Stromal cell of bone marrow (primary cell): ENCODE data around the gene ITPR1.
"Not testable (repeated sequence)": the region's sequence is repeated elsewhere in the genome, so short reads cannot be mapped to it uniquely, and the experiment has no call there.

Experiments
- DNase-seq: peaks from one replicate; pipeline ENCODE4 v3.0.0-alpha.2; 2012; ENCODE audit warnings: low read depth

The ITPR1 gene

GRCh38 chr3:4571690-4572334, 78.7 kb downstream of the ITPR1 start:
- no peak for DNase-seq

- no peak for DNase-seq
Observed at GRCh38 chr3:4573153-4573552, 80.0 kb downstream of the ITPR1 start.

- no peak for DNase-seq
Observed at GRCh38 chr3:4574426-4574965, 81.3 kb downstream of the ITPR1 start.

GRCh38 chr3:4575381-4575780, 82.2 kb downstream of the ITPR1 start:
- peak; percentile 51 for DNase-seq

GRCh38 chr3:4577721-4578120, 84.6 kb downstream of the ITPR1 start:
- no peak for DNase-seq

GRCh38 chr3:4580346-4581123, 87.4 kb downstream of the ITPR1 start:
- DNase-seq, result no peak

GRCh38 chr3:4581124-4581424, 87.9 kb downstream of the ITPR1 start:
- no peak for DNase-seq

GRCh38 chr3:4581498-4581897, 88.3 kb downstream of the ITPR1 start:
- no peak for DNase-seq

GRCh38 chr3:4581920-4582611, 88.9 kb downstream of the ITPR1 start:
- DNase-seq, result no peak

- no peak for DNase-seq
Observed at GRCh38 chr3:4582624-4583023, 89.5 kb downstream of the ITPR1 start.

- DNase-seq, result no peak
Observed at GRCh38 chr3:4583416-4583815, 90.3 kb downstream of the ITPR1 start.

- peak; percentile 56 for DNase-seq
Observed at GRCh38 chr3:4584456-4585249, 91.5 kb downstream of the ITPR1 start.

- DNase-seq, result no peak
Observed at GRCh38 chr3:4586381-4586780, 93.2 kb downstream of the ITPR1 start.

- DNase-seq, result no peak
Observed at GRCh38 chr3:4587061-4587837, 94.1 kb downstream of the ITPR1 start.

- no peak for DNase-seq
Observed at GRCh38 chr3:4587838-4588105, 94.6 kb downstream of the ITPR1 start.

GRCh38 chr3:4588466-4588865, 95.3 kb downstream of the ITPR1 start:
- DNase-seq, result no peak

GRCh38 chr3:4589475-4590097, 96.4 kb downstream of the ITPR1 start:
- no peak for DNase-seq

- not testable (repeated sequence) for DNase-seq
Observed at GRCh38 chr3:4590849-4591248, 97.7 kb downstream of the ITPR1 start.

- no peak for DNase-seq
Observed at GRCh38 chr3:4591669-4592068, 98.5 kb downstream of the ITPR1 start.

- DNase-seq, result no peak
Observed at GRCh38 chr3:4593014-4593413, 99.9 kb downstream of the ITPR1 start.

- DNase-seq, result no peak
Observed at GRCh38 chr3:4595710-4596113, 102.6 kb downstream of the ITPR1 start.
